VCaP (cell line): ENCODE measurements around the gene DUSP2.
A peak's percentile ranks its signal among the peaks of the same experiment; 100 is the strongest.

ENCODE experiments used
- H3K27ac ChIP-seq: fragments of 450-650 bp; 2 replicates; pipeline ENCODE4 v1.5.1; 2017
- CTCF ChIP-seq: fragments of 450-650 bp; conservative IDR thresholded peaks from 2 replicates; pipeline ENCODE4 v1.5.1; 2017; ENCODE audit warnings: mild to moderate bottlenecking, moderate library complexity

DUSP2 gene

GRCh38 chr2:96118698-96119388, 26.4 kb downstream of the DUSP2 start:
- TF ChIP-seq CTCF, result no peak

DNA sequence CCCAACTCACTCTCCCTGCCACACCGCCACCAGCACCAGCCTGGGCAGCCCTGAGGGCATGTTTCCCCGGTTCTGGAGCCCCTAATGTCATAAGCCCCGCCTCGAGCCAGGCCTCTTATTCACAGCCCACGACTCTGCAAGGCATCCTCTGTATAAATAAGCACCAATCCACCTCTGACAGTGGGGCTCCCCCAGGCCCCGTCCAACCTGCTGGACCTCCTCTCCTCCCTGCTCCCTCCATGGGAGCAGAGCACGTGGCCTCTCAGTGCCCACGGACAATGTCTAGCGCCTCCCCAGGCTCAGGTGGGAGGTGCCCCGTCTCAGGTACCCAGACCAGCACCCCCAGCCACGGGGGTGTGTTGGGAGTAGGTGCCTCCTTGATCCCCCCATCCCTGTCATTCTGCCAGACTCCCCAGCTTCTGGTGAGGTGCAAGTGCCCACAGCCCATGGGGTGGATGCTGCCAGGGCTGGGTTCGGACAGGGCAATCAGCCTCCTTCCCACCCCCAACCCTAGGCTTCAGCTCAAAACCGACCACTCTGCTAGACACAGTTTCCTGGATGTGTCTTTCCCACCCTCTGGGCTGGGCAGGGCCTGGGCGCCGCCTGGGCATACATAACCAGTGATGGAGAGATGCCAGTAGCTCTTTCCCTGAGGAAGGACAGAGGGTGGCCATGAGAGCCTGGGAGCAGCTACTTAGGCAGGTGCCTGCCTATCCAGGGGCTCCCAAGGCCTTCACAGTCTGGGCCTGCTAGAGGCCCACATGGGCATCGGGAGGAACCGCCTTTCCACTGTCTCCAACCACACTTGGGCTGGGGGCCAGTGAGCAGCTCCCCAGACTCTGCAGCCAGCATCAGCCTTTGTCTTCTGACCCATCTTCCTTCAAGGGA, 27.3 kb downstream of the DUSP2 start:
- no peak for TF ChIP-seq CTCF
- H3K27ac ChIP-seq, result no peak overlapping the region

More at GRCh38 chr2:96118698-96119388, 26.4 kb downstream of the DUSP2 start:
- H3K27ac ChIP-seq, result no peak overlapping the region

GRCh38 chr2:96116879-96117533, 28.2 kb downstream of the DUSP2 start:
- H3K27ac ChIP-seq, result peak overlapping the region; percentile 49; the same call in 1 of the 2 replicates
- TF ChIP-seq CTCF, result peak; percentile 94

- H3K27ac ChIP-seq, result peak within 1 kb of the TSS; percentile 49; the same call in 1 of the 2 replicates
- no peak for TF ChIP-seq CTCF
Observed at GRCh38 chr2:96116424-96116878, 28.8 kb downstream of the DUSP2 start, which contains the start of gene ADRA2B. Gene ADRA2B (minus strand): TSS chr2:96116571. CDS start chr2:96116149, 422 bp downstream.

- H3K27ac ChIP-seq, result peak overlapping the region; percentile 49; the same call in 1 of the 2 replicates
Observed at GRCh38 chr2:96115631-96116423, 29.4 kb downstream of the DUSP2 start.

More at GRCh38 chr2:96115631-96116423, 29.4 kb downstream of the DUSP2 start:
- TF ChIP-seq CTCF, result no peak
